ENCODE measurements around the gene TOP1. TPM values are rescaled to one million over a fixed set of nuclear protein-coding genes. Genes with fewer than 3 reads are reported as not detected.

The TOP1 gene
- total RNA-seq, 1 experiment from 2014 or later = 144 TPM

GRCh38 chr20:41054847-41055230, 26.2 kb downstream of the TOP1 start:
- no TSS peak for BruUV-seq (replicated peaks)
- peaks cover 54% of the 10 kb centered on the region for H3K4me1 Mint-ChIP-seq (ENCODE audit: low read depth, unreplicated experiment)
- H3K4me1 ChIP-seq = peaks cover 24% of the 10 kb centered on the region

GRCh38 chr20:41055679-41056078, 27.1 kb downstream of the TOP1 start:
- H3K36me3 ChIP-seq (ENCODE audit: control insufficient read depth, insufficient read depth, low read length) = no peaks in the 10 kb centered on the region
- TF ChIP-seq CTCF (IDR thresholded peaks at IDR 0.05; ENCODE audit: insufficient read depth in 1 of 2, low read depth in 1 of 2, low read length in 1 of 2, severe bottlenecking in 1 of 2, unreplicated experiment in 1 of 2) = no peak
- no peak overlapping the region for H3K4me3 ChIP-seq (ENCODE audit: low read depth, low read length)
- Mint-ChIP-seq H3K36me3 (ENCODE audit: insufficient read depth, unreplicated experiment) (peaks cover 26% of the 10 kb centered on the region), H3K4me1 (ENCODE audit: low read depth, unreplicated experiment) (peaks cover 46% of the 10 kb centered on the region), H3K4me3 (ENCODE audit: unreplicated experiment) (no peak overlapping the region), H3K27ac (ENCODE audit: unreplicated experiment) (no peak overlapping the region), H3K9me3 (ENCODE audit: unreplicated experiment) (no peaks in the 10 kb centered on the region), H3K27me3 (ENCODE audit: insufficient read depth, unreplicated experiment) (no peaks in the 10 kb centered on the region)
- H3K9me3 ChIP-seq = no peaks in the 10 kb centered on the region
- no peaks in the 10 kb centered on the region for H3K27me3 ChIP-seq (replicated peaks; ENCODE audit: control insufficient read depth, insufficient read depth, low read length)
- peaks cover 15% of the 10 kb centered on the region for H3K4me1 ChIP-seq
- intact Hi-C loops (cut with micrococcal nuclease; ENCODE audit: unreplicated experiment) = no loop called here
- ChIA-PET POLR2A (no interaction called here), CTCF (interaction anchor here (3.2 kb wide), 1 partner anchor 65 kb away, joined by 14 read pairs; no protein-coding TSS in a partner anchor)
- BruUV-seq (replicated peaks) = no TSS peak
- DNase-seq = no peak

More at GRCh38 chr20:41054847-41055230, 26.2 kb downstream of the TOP1 start:
- Histone ChIP-seq H3K4me3 (ENCODE audit: low read depth, low read length) (no peak overlapping the region), H3K36me3 (ENCODE audit: control insufficient read depth, insufficient read depth, low read length) (no peaks in the 10 kb centered on the region), H3K9me3 (no peaks in the 10 kb centered on the region), H3K27me3 (replicated peaks; ENCODE audit: control insufficient read depth, insufficient read depth, low read length) (no peaks in the 10 kb centered on the region)
- Mint-ChIP-seq H3K36me3 (ENCODE audit: insufficient read depth, unreplicated experiment) (peaks cover 30% of the 10 kb centered on the region), H3K27ac (ENCODE audit: unreplicated experiment) (no peak overlapping the region), H3K27me3 (ENCODE audit: insufficient read depth, unreplicated experiment) (no peaks in the 10 kb centered on the region), H3K4me3 (ENCODE audit: unreplicated experiment) (no peak overlapping the region), H3K9me3 (ENCODE audit: unreplicated experiment) (no peaks in the 10 kb centered on the region)
- ChIA-PET POLR2A (no interaction called here), CTCF (interaction anchor here (0.6 kb wide), 1 partner anchor 23 kb away, joined by 3 read pairs; no protein-coding TSS in a partner anchor)
- TF ChIP-seq CTCF (IDR thresholded peaks at IDR 0.05; ENCODE audit: insufficient read depth in 1 of 2, low read depth in 1 of 2, low read length in 1 of 2, severe bottlenecking in 1 of 2, unreplicated experiment in 1 of 2) = no peak
- no peak for DNase-seq
- intact Hi-C loops (cut with micrococcal nuclease; ENCODE audit: unreplicated experiment) = no loop called here

GRCh38 chr20:41057999-41058673, 29.5 kb downstream of the TOP1 start:
- H3K27ac Mint-ChIP-seq (ENCODE audit: unreplicated experiment) = no peak overlapping the region
- H3K36me3 Mint-ChIP-seq (ENCODE audit: insufficient read depth, unreplicated experiment) = peaks cover 41% of the 10 kb centered on the region
- H3K4me1 Mint-ChIP-seq (ENCODE audit: low read depth, unreplicated experiment) = peaks cover 33% of the 10 kb centered on the region
- Histone ChIP-seq H3K4me3 (ENCODE audit: low read depth, low read length) (no peak overlapping the region), H3K27me3 (replicated peaks; ENCODE audit: control insufficient read depth, insufficient read depth, low read length) (no peaks in the 10 kb centered on the region), H3K9me3 (no peaks in the 10 kb centered on the region), H3K4me1 (peaks cover 10% of the 10 kb centered on the region; the same call in 1 of the 2 replicates), H3K36me3 (ENCODE audit: control insufficient read depth, insufficient read depth, low read length) (peaks cover 5% of the 10 kb centered on the region)
- DNase-seq = peak in 1 of 2 experiments; percentile 56
- H3K9me3 Mint-ChIP-seq (ENCODE audit: unreplicated experiment) = no peaks in the 10 kb centered on the region
- no TSS peak for BruUV-seq (replicated peaks)
- TF ChIP-seq CTCF (IDR thresholded peaks at IDR 0.05; ENCODE audit: insufficient read depth in 1 of 2, low read depth in 1 of 2, low read length in 1 of 2, severe bottlenecking in 1 of 2, unreplicated experiment in 1 of 2) = no peak
- intact Hi-C loops (cut with micrococcal nuclease; ENCODE audit: unreplicated experiment) = no loop called here
- H3K4me3 Mint-ChIP-seq (ENCODE audit: unreplicated experiment) = no peak overlapping the region
- ChIA-PET POLR2A (no interaction called here), CTCF (interaction anchor here (3.2 kb wide), 1 partner anchor 68 kb away, joined by 14 read pairs; no protein-coding TSS in a partner anchor)
- H3K27me3 Mint-ChIP-seq (ENCODE audit: insufficient read depth, unreplicated experiment) = no peaks in the 10 kb centered on the region
